Activated CD4-positive, alpha-beta T cell treated with anti-CD3 and anti-CD28 coated beads for 4 hours (primary cell): Measurements from ENCODE around the gene ATG4A.

ENCODE experiments used
- DNase-seq, 2 donors: peaks; one replicate each; pipeline ENCODE4 v3.0.0-alpha.2; 2020

Gene ATG4A

GRCh38 chrX:108123591-108124366 is 32.2 kb downstream of the ATG4A start:
- DNase-seq: no peak

- no peak for DNase-seq
Observed at GRCh38 chrX:108126661-108127060, 35.1 kb downstream of the ATG4A start.

- no peak for DNase-seq
Observed at GRCh38 chrX:108127152-108127551, 35.6 kb downstream of the ATG4A start.

- DNase-seq: no peak
Observed at GRCh38 chrX:108130889-108131288, 39.3 kb downstream of the ATG4A start.

- DNase-seq: no peak
Observed at GRCh38 chrX:108131471-108131870, 39.9 kb downstream of the ATG4A start.

- DNase-seq: no peak
Observed at GRCh38 chrX:108132034-108132433, 40.5 kb downstream of the ATG4A start.

DNA sequence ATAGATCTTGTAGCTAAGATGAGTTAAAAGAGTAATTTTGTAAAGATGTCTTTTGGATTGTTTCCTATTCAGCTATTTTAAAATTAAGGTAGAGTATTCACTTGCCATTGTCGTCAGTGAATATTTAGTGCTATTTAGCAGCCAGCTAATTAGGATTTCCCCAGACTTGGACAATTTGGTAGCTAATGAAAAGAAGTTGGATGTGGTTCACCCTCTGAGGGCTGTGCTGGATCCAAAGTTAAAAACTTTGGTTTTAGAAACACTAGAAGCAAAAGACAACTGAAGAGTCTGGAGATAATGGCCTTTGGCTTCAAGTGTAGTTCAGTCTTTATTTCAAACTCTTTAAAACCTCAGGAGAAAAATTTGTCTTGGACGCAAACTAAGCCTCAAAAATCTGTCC is 41.3 kb downstream of the ATG4A start:
- no peak for DNase-seq

DNA sequence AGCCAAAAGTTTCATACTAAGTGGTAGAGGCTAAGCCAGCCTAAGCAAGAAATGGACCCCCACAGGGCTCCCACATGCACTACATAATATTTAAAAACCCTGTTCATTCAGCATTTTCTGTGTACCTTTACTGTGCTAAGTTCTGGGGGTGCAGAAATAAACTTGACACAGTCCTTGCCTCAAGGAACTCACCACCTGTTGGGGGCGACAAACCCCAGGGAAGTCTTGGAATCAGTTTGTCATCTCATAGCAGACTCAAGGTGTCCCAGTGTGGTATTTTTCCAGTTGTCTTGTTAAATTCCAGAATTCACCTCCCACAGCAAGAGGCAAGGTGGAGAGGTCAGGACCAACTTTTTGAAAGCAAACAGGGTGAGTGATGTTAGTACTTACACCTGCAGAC is 43.1 kb downstream of the ATG4A start:
- no peak for DNase-seq

- DNase-seq: no peak
Observed at GRCh38 chrX:108138814-108139702, 47.5 kb downstream of the ATG4A start.

- no peak for DNase-seq
Observed at GRCh38 chrX:108148524-108148923, 56.9 kb downstream of the ATG4A start.

- DNase-seq: no peak
Observed at GRCh38 chrX:108156082-108156481, 64.5 kb downstream of the ATG4A start.

DNA sequence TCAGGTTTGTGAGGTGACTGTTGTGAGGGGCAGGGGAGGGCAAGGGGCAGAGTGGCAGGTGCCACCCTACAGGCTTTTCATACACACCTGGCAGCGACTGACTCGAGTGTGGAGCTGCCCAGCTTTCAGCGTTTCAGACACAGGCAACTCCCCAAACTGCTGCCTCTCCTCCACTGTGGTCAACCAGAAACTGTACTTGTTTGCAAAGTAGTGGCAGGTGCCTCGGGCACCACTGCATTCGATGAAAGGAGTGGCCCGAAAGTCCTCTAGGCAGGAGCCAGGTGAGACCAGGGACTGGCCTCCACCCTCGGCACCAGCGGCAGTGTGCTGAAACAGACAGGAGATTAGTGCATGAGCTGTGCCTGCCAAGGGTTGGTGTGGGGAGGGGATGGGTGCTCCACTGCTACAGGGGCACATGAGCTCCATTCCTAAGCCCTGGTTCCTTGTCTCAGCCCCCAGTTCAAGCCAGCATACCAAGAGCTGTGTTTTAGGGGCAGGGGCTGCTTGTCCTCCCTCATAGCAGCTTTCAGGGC is 65.4 kb downstream of the ATG4A start:
- no peak for DNase-seq

DNA sequence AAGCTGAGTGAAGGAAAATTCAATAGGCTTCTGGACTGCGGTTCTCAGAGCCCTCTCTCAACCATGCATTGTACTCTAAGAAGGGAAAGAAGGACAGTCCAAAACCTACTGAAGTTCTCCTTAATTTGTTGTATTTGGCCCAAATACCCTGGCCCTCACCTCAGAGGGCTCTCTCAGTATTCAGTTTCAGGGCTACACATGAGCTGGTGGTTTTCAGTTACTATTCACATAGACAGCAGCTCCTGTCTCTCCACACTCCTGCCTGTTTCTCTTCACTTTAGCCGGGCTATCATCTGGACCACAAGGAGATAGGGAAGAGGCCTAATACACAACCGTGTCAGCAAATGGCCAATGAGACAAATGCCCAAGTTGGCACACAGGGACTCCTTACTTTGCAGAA is 66.0 kb downstream of the ATG4A start:
- DNase-seq: no peak

DNA sequence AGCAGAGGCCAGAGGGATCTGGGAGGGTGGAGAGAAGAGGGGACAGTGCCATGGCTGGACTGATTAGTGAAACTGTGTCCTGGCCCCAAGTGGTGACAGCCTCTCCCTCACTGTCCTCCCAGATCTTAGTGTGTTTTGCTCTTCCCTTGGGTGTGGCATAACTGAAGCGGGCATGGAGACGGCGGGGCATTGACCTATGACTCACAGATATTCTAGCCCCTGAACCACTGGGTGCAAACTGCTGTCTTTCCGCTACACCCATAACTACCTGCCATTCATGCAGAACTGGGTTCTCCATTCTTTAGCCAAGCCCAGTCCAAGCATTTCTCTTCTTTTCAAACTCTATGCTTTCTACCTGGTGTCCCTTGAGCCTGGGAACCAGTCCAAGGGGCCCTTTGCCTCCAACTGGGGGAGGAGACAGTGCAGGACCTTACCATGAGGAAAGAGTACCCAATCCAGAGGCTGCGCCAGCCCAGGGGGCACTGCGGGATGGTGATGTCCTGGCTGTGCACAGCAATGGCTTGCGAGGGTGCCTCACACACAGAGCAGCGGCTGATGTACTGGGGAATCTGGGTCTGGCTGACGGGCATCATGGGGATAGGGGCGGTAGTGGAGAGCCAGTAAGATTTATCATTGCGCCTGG is 67.6 kb downstream of the ATG4A start:
- DNase-seq: no peak

DNA sequence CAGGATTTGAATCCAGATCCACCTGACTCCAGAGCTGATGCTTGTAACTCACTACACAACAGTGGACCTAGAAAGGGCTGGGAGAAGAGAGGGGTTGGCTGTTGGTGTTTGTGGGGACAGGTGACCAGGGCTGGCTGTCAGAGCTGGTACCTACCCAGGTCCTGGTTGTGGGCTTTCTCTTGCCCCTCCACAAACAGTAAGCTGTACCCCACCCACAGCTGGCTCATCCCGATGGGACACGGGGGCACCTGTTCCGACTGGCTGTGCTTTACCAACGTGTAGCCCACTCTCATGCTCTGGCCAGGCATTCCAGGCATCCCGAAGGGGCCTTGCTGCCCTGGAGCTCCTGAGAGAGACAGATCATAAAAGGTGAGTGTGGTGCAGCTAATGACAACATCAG is 68.7 kb downstream of the ATG4A start:
- DNase-seq: no peak

- DNase-seq: no peak
Observed at GRCh38 chrX:108162265-108162664, 70.7 kb downstream of the ATG4A start.

GRCh38 chrX:108163333-108164082 is 71.9 kb downstream of the ATG4A start:
- no peak for DNase-seq

GRCh38 chrX:108165383-108166111 is 74.0 kb downstream of the ATG4A start:
- DNase-seq: no peak

- no peak for DNase-seq
Observed at GRCh38 chrX:108167211-108167872, 75.8 kb downstream of the ATG4A start.

GRCh38 chrX:108168961-108169740 is 77.6 kb downstream of the ATG4A start:
- DNase-seq: no peak
